GM12878 (cell line): ENCODE data around the gene OPCML. TPM values are rescaled to one million over a fixed set of nuclear protein-coding genes. Genes with fewer than 3 reads are reported as not detected.

Experiments used
- ATAC-seq: fragments of 200-7000 bp; cut with Tn5 transposase; 3 replicates; pipeline ENCODE4 v1.9.1; 2020; ENCODE audit warnings: mild to moderate bottlenecking, moderate library complexity
- BruUV-seq: library from RNA; stranded (reverse); fragments of 400-500 nt; replicated peaks from 2 replicates; lab custom pipeline; 2021; lab: Mats Ljungman, UMichigan
- CTCF ChIA-PET: fragments of 300-600 bp; sonication (Branson Sonifier 250); formaldehyde crosslinking; extraction: SDS; loops from one replicate; lab custom pipeline; 2021; ENCODE audit warnings: inconsistent platforms; lab: Yijun Ruan, JAX
- POLR2A ChIA-PET: fragments of 350-600 bp; formaldehyde crosslinking; extraction: SDS; loops from one replicate; lab custom pipeline; 2021; ENCODE audit warnings: inconsistent platforms; lab: Charles Lee
- RAD21 ChIA-PET: fragments of 300-600 bp; sonication (Branson Sonifier 250); formaldehyde crosslinking; loops from one replicate; lab custom pipeline; 2023; ENCODE audit warnings: antibody characterized with exemption; ENCODE audit not compliant: unreplicated experiment; lab: Charles Lee
- SMC1A ChIA-PET: fragments of 300-600 bp; sonication (Branson Sonifier 250); formaldehyde crosslinking; loops from one replicate; lab custom pipeline; 2023; ENCODE audit not compliant: unreplicated experiment, uncharacterized antibody; lab: Charles Lee
- DNase-seq: peaks from one replicate; pipeline ENCODE4 v3.0.0-alpha.2; 2011; ENCODE audit warnings: low read depth, low spot score
- FAIRE-seq: peaks from 3 replicates; lab custom pipeline; 2011; peaks lifted over from hg19 to GRCh38; lab: Jason Lieb, UNC
- H2AFZ ChIP-seq: 2 replicates; pipeline ENCODE4 v1.6.0; 2011; ENCODE audit warnings: low read depth, low read length, control low read depth; ENCODE audit not compliant: control insufficient read depth
- H3K27ac ChIP-seq: 2 replicates; pipeline ENCODE4 v1.5.1; 2011; ENCODE audit warnings: control low read depth; ENCODE audit not compliant: control insufficient read depth, insufficient read depth
- H3K27me3 ChIP-seq, 2 experiments: replicated peaks in 1 of 2; 2 replicates each; pipeline versions ENCODE4 v1.6.0 to v1.6.1; 2011; ENCODE audit warnings: low read length in 1 of 2; ENCODE audit not compliant: control insufficient read depth in 2 of 2, insufficient read depth in 2 of 2
- H3K36me3 ChIP-seq, 2 experiments: 2 replicates each; pipeline ENCODE4 v1.5.1; 2011; ENCODE audit warnings: low read length in 1 of 2; ENCODE audit not compliant: control insufficient read depth in 2 of 2, insufficient read depth in 2 of 2
- H3K4me1 ChIP-seq: 2 replicates; pipeline ENCODE4 v1.6.1; 2011; ENCODE audit warnings: mild to moderate bottlenecking, low read length, moderate library complexity, mixed read lengths; ENCODE audit not compliant: control insufficient read depth, insufficient read depth
- H3K4me2 ChIP-seq: 2 replicates; pipeline ENCODE4 v1.6.0; 2011; ENCODE audit warnings: control low read depth; ENCODE audit not compliant: control insufficient read depth, insufficient read depth
- H3K4me3 ChIP-seq: fragments of 200-600 bp; sonication (generic); 2 replicates; pipeline ENCODE4 v1.5.1; 2016
- H3K79me2 ChIP-seq: 2 replicates; pipeline ENCODE4 v1.6.0; 2011; ENCODE audit warnings: low read length; ENCODE audit not compliant: control insufficient read depth, insufficient read depth
- H3K9ac ChIP-seq: 2 replicates; pipeline ENCODE4 v1.8.0; 2011; ENCODE audit warnings: low read length, control low read depth, mixed read lengths; ENCODE audit not compliant: control insufficient read depth, insufficient read depth
- H3K9me3 ChIP-seq: replicated peaks from 3 replicates; pipeline ENCODE4 v1.5.1; 2011; ENCODE audit warnings: mild to moderate bottlenecking, low read length; ENCODE audit not compliant: control insufficient read depth, insufficient read depth
- H4K20me1 ChIP-seq: 2 replicates; pipeline ENCODE4 v1.6.0; 2011; ENCODE audit not compliant: control insufficient read depth, insufficient read depth
- CBX3 ChIP-seq: fragments of 200-600 bp; sonication (generic); IDR thresholded peaks from 2 replicates; pipeline ENCODE4 v1.6.1; 2016; ENCODE audit warnings: low read depth, borderline replicate concordance
- FOS ChIP-seq: IDR thresholded peaks from 3 replicates; pipeline ENCODE4 v1.6.1; 2011; ENCODE audit warnings: borderline replicate concordance; ENCODE audit not compliant: insufficient read length; ENCODE audit errors: extremely low read depth
- MYC ChIP-seq: IDR thresholded peaks from 2 replicates; pipeline ENCODE4 v1.6.1; 2011; ENCODE audit warnings: mild to moderate bottlenecking, low read length, moderate library complexity, inconsistent platforms; ENCODE audit not compliant: insufficient read depth, insufficient replicate concordance, insufficient read length, severe bottlenecking
- NFIC ChIP-seq: IDR thresholded peaks from 2 replicates; pipeline ENCODE4 v1.6.1; 2012; ENCODE audit warnings: low read depth, mild to moderate bottlenecking, inconsistent platforms, low read length, moderate library complexity
- POLR2AphosphoS2 ChIP-seq: IDR thresholded peaks from 2 replicates; pipeline ENCODE4 v1.6.1; 2011; ENCODE audit warnings: low read depth, mild to moderate bottlenecking, low read length, improper control_type of control experiment, moderate library complexity
- SMAD5 ChIP-seq: IDR thresholded peaks from 2 replicates; pipeline ENCODE4 v1.6.1; 2016; ENCODE audit warnings: antibody characterized with exemption, low read depth
- SP1 ChIP-seq: IDR thresholded peaks from one replicate; pipeline ENCODE4 v1.6.1; 2011; ENCODE audit warnings: low read depth, low read length
- WGBS: methylation state at CpG from one replicate; pipeline ENCODE4 v1.1.6; 2016; ENCODE audit warnings: low lambda C conversion rate; ENCODE audit not compliant: insufficient replicate concordance, insufficient coverage; ENCODE audit errors: missing lambda C conversion rate; 5-methylcytosine and 5-hydroxymethylcytosine counted together
- in situ Hi-C: fragments of 300-500 bp; cut with MboI; formaldehyde crosslinking; loops from 9 replicates; pipeline ENCODE4 v1.14.3; 2018; ENCODE audit warnings: mixed read lengths
- intact Hi-C: fragments of 100-400 bp; cut with micrococcal nuclease; formaldehyde crosslinking; loops from one replicate; pipeline ENCODE4 v1.14.2; 2022; ENCODE audit not compliant: unreplicated experiment
- polyA plus RNA-seq, 11 experiments: library from polyadenylated mRNA; depleted of rRNA in 4 of 11; unstranded in 6 of 11; stranded (reverse) in 5 of 11; fragments of >200 nt; fragmentation: Nextera tagmentation in 4 of 11; fragmentation: Illumina TruSeq in 1 of 11; extraction: Ambion mirVana in 4 of 11; extraction: Trizol in 1 of 11; gene quantifications; 1 replicate in 1 of 11; 2 replicates in 10 of 11; pipeline versions ENCODE4 v1.2.1 to v1.2.3, GENCODE V29; 2011 to 2016; ENCODE audit warnings: inconsistent platforms in 2 of 11, missing spikeins in 2 of 11, low read depth in 1 of 11
- total RNA-seq, 4 experiments: library from RNA; depleted of rRNA in 3 of 4; stranded (reverse); fragments of >200 nt in 3 of 4; fragmentation: Illumina TruSeq in 1 of 4; extraction: Trizol in 1 of 4; gene quantifications; 2 replicates each; pipeline versions ENCODE4 v1.2.1 to v1.2.3, GENCODE V29; 2013 to 2021
- TF ChIP-seq, protein P1 (sequence below): IDR thresholded peaks from 2 replicates; pipeline ENCODE4 v1.6.1; 2012; ENCODE audit warnings: low read depth, low read length, improper control_type of control experiment
- TF ChIP-seq, protein P2 (sequence below): fragments of 450-650 bp; formaldehyde crosslinking; IDR thresholded peaks from 2 replicates; pipeline ENCODE4 v1.5.0; 2022; ENCODE audit warnings: mild to moderate bottlenecking, missing genetic modification characterization
- TF ChIP-seq, protein P3 (sequence below): fragments of 450-650 bp; formaldehyde crosslinking; IDR thresholded peaks from 2 replicates; pipeline ENCODE4 v1.4.0; 2022; ENCODE audit warnings: mild to moderate bottlenecking, moderate library complexity

OPCML gene
- total and polyA plus RNA-seq, 10 of the 15 experiments (the other 5 are each of a cell fraction or from before 2014, with no cell fraction given) = 0.84 TPM; not detected in 9

DNA sequence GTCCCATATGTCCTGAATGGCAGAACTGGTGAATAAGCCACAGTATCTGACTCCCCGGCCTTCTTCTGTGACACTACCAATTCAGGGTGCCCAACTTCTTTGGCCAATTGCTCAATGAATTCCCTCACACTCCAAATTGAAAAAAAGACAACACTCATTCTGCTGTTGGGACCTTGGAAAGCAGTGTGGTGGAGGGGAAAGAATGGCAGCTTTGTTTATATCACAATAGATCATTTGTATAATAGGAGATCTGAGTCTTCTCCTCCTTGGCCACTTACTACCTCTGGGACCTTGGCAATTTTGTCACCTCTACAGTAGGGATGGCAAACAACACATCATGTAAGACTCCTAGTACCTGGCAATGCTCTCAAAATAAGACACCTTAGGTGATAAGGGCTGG lies 64.6 kb downstream of the OPCML start:
- no peak overlapping the region for H3K4me2 ChIP-seq
- ATAC-seq = no peak

More for the DNA sequence above, 64.6 kb downstream of the OPCML start:
- Histone ChIP-seq H2AFZ (no peak overlapping the region), H3K4me3 (no peak overlapping the region), H4K20me1 (no peaks in the 10 kb centered on the region), H3K27me3 (no peaks in the 10 kb centered on the region), H3K4me1 (no peaks in the 10 kb centered on the region), H3K36me3 (no peaks in the 10 kb centered on the region), H3K9me3 (no peaks in the 10 kb centered on the region), H3K9ac (no peak overlapping the region), H3K79me2 (no peaks in the 10 kb centered on the region), H3K27ac (no peak overlapping the region)
- DNase-seq (no peak), FAIRE-seq (no peak)
- RAD21 ChIA-PET = no interaction called here
- POLR2A ChIA-PET = no interaction called here
- in situ Hi-C loops (no loop called here), intact Hi-C loops (no loop called here)
- WGBS = 0% methylated on average over 1 of the region's 1 CpG
- no TSS peak for BruUV-seq
- no peak for TF ChIP-seq NFIC
- TF ChIP-seq, protein P1, sequence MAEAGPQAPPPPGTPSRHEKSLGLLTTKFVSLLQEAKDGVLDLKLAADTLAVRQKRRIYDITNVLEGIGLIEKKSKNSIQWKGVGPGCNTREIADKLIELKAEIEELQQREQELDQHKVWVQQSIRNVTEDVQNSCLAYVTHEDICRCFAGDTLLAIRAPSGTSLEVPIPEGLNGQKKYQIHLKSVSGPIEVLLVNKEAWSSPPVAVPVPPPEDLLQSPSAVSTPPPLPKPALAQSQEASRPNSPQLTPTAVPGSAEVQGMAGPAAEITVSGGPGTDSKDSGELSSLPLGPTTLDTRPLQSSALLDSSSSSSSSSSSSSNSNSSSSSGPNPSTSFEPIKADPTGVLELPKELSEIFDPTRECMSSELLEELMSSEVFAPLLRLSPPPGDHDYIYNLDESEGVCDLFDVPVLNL = no peak
- no peak for TF ChIP-seq MYC
- TF ChIP-seq, protein P2, sequence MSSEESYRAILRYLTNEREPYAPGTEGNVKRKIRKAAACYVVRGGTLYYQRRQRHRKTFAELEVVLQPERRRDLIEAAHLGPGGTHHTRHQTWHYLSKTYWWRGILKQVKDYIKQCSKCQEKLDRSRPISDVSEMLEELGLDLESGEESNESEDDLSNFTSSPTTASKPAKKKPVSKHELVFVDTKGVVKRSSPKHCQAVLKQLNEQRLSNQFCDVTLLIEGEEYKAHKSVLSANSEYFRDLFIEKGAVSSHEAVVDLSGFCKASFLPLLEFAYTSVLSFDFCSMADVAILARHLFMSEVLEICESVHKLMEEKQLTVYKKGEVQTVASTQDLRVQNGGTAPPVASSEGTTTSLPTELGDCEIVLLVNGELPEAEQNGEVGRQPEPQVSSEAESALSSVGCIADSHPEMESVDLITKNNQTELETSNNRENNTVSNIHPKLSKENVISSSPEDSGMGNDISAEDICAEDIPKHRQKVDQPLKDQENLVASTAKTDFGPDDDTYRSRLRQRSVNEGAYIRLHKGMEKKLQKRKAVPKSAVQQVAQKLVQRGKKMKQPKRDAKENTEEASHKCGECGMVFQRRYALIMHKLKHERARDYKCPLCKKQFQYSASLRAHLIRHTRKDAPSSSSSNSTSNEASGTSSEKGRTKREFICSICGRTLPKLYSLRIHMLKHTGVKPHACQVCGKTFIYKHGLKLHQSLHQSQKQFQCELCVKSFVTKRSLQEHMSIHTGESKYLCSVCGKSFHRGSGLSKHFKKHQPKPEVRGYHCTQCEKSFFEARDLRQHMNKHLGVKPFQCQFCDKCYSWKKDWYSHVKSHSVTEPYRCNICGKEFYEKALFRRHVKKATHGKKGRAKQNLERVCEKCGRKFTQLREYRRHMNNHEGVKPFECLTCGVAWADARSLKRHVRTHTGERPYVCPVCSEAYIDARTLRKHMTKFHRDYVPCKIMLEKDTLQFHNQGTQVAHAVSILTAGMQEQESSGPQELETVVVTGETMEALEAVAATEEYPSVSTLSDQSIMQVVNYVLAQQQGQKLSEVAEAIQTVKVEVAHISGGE (CRISPR knock-in tag) = no peak
- TF ChIP-seq SMAD5 = no peak
- TF ChIP-seq FOS = no peak
- no peak for TF ChIP-seq POLR2AphosphoS2
- no peak for TF ChIP-seq SP1
- TF ChIP-seq, protein P3, sequence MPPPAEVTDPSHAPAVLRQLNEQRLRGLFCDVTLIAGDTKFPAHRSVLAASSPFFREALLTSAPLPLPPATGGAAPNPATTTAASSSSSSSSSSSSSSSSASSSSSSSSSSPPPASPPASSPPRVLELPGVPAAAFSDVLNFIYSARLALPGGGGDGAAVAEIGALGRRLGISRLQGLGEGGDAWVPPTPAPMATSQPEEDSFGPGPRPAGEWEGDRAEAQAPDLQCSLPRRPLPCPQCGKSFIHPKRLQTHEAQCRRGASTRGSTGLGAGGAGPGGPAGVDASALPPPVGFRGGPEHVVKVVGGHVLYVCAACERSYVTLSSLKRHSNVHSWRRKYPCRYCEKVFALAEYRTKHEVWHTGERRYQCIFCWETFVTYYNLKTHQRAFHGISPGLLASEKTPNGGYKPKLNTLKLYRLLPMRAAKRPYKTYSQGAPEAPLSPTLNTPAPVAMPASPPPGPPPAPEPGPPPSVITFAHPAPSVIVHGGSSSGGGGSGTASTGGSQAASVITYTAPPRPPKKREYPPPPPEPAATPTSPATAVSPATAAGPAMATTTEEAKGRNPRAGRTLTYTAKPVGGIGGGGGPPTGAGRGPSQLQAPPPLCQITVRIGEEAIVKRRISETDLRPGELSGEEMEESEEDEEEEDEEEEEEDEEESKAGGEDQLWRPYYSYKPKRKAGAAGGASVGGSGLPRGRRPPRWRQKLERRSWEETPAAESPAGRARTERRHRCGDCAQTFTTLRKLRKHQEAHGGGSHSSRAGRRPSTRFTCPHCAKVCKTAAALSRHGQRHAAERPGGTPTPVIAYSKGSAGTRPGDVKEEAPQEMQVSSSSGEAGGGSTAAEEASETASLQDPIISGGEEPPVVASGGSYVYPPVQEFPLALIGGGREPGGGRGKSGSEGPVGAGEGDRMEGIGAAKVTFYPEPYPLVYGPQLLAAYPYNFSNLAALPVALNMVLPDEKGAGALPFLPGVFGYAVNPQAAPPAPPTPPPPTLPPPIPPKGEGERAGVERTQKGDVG = no peak
- no peak for TF ChIP-seq CBX3
- SMC1A ChIA-PET = no interaction called here
- CTCF ChIA-PET = no interaction called here
